HG03139 (cell line): Measurements from ENCODE around the gene TXNRD2.
"Not testable (repeated sequence)": the region's sequence is repeated elsewhere in the genome, so short reads cannot be mapped to it uniquely, and the experiment has no call there.

Source experiments
- ATAC-seq: cut with Tn5 transposase; IDR thresholded peaks from one replicate; pipeline ENCODE4 v1.9.1; 2021; ENCODE audit not compliant: unreplicated experiment

TXNRD2 gene

GRCh38 chr22:19891317-19892256 lies 50.0 kb downstream of the TXNRD2 start:
- peak; percentile 68 for ATAC-seq

GRCh38 chr22:19890502-19891316 lies 50.9 kb downstream of the TXNRD2 start:
- ATAC-seq = no peak

GRCh38 chr22:19889951-19890350 lies 51.7 kb downstream of the TXNRD2 start:
- ATAC-seq = no peak

- ATAC-seq = no peak
Observed at GRCh38 chr22:19888131-19888746, 53.4 kb downstream of the TXNRD2 start.

- ATAC-seq = no peak
Observed at GRCh38 chr22:19887256-19887985, 54.2 kb downstream of the TXNRD2 start.

GRCh38 chr22:19886605-19887255 lies 54.9 kb downstream of the TXNRD2 start:
- ATAC-seq = no peak

- ATAC-seq = no peak
Observed at GRCh38 chr22:19885841-19886592, 55.6 kb downstream of the TXNRD2 start.

- no peak for ATAC-seq
Observed at GRCh38 chr22:19884954-19885751, 56.5 kb downstream of the TXNRD2 start.

GRCh38 chr22:19884161-19884953 lies 57.3 kb downstream of the TXNRD2 start:
- ATAC-seq = no peak

GRCh38 chr22:19883446-19883845 lies 58.2 kb downstream of the TXNRD2 start:
- ATAC-seq = not testable (repeated sequence)

- no peak for ATAC-seq
Observed at GRCh38 chr22:19882446-19883381, 58.9 kb downstream of the TXNRD2 start.

GRCh38 chr22:19880786-19881569 lies 60.6 kb downstream of the TXNRD2 start:
- no peak for ATAC-seq

- ATAC-seq = no peak
Observed at GRCh38 chr22:19879992-19880785, 61.4 kb downstream of the TXNRD2 start.

GRCh38 chr22:19879643-19879991 lies 62.0 kb downstream of the TXNRD2 start:
- no peak for ATAC-seq

- no peak for ATAC-seq
Observed at GRCh38 chr22:19879246-19879570, 62.4 kb downstream of the TXNRD2 start.
